ENCODE results near the gene ADRB1. TPM values are rescaled to one million over a fixed set of nuclear protein-coding genes. Genes with fewer than 3 reads are reported as not detected.

ADRB1 gene
- polyA plus RNA-seq, 1 of the 3 experiments (the other 2 are of a cell fraction) = not detected

DNA sequence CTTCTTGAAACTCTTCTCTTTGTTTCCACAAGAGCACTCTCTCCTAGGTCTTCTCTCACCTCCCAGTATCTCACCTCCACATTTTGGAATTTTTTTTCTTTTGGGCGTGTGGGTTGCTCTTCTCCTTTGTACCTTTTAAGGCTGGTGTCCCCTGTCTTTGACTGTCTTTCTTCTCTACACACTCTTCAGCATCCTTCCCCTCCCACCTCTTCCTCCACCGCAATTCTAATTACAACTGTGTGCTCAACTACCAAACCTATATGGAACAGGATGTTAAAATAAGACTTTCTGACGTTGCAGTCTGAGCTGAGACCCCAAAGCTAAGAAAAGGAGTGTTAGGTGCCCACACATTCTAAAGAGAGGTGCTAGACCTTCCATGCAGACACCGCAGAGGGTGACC, 14.0 kb upstream of the ADRB1 start:
- peaks cover 15% of the 10 kb centered on the region for H3F3A ChIP-seq (replicated peaks; ENCODE audit: insufficient read depth)
- ChIA-PET CTCF (no interaction called here), POLR2A (no interaction called here)
- no peak overlapping the region for H3K4me3 ChIP-seq (ENCODE audit: low read depth in 2 of 2, low read length in 1 of 2)
- 56% methylated on average over 4 of the region's 4 CpGs for WGBS (ENCODE audit: low lambda C conversion rate)
- no peak overlapping the region for H3K27ac ChIP-seq (ENCODE audit: low read depth in 2 of 2, low read length in 1 of 2)
- no peak for DNase-seq
- no peaks in the 10 kb centered on the region for H3K9me3 ChIP-seq
- H3K9me2 ChIP-seq = no peaks in the 10 kb centered on the region
- TF ChIP-seq, protein P1, sequence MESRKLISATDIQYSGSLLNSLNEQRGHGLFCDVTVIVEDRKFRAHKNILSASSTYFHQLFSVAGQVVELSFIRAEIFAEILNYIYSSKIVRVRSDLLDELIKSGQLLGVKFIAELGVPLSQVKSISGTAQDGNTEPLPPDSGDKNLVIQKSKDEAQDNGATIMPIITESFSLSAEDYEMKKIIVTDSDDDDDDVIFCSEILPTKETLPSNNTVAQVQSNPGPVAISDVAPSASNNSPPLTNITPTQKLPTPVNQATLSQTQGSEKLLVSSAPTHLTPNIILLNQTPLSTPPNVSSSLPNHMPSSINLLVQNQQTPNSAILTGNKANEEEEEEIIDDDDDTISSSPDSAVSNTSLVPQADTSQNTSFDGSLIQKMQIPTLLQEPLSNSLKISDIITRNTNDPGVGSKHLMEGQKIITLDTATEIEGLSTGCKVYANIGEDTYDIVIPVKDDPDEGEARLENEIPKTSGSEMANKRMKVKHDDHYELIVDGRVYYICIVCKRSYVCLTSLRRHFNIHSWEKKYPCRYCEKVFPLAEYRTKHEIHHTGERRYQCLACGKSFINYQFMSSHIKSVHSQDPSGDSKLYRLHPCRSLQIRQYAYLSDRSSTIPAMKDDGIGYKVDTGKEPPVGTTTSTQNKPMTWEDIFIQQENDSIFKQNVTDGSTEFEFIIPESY (IDR thresholded peaks at IDR 0.05; ENCODE audit: borderline replicate concordance, low read depth) = no peak
- TF ChIP-seq SMC3 (IDR thresholded peaks at IDR 0.05; ENCODE audit: low read depth, low read length) = no peak
- TF ChIP-seq SIN3A (IDR thresholded peaks at IDR 0.05; ENCODE audit: borderline replicate concordance, low read depth, low read length) = no peak
- no peak for TF ChIP-seq USF2 (IDR thresholded peaks at IDR 0.05; ENCODE audit: borderline replicate concordance, low read depth, low read length)
- no peak for TF ChIP-seq TCF12 (IDR thresholded peaks at IDR 0.05)
- TF ChIP-seq RXRA (IDR thresholded peaks at IDR 0.05; ENCODE audit: borderline replicate concordance, low read depth) = no peak
- no peak for TF ChIP-seq IRF3 (IDR thresholded peaks at IDR 0.05; ENCODE audit: low read depth, low read length)
- TF ChIP-seq NFIC (IDR thresholded peaks at IDR 0.05; ENCODE audit: borderline replicate concordance) = no peak
- TF ChIP-seq TAF1 (IDR thresholded peaks at IDR 0.05; ENCODE audit: borderline replicate concordance, low read depth, low read length) = no peak
- no peak for TF ChIP-seq ELF1 (IDR thresholded peaks at IDR 0.05)
- TF ChIP-seq CHD2 (IDR thresholded peaks at IDR 0.05; ENCODE audit: low read length, partially characterized antibody) = no peak
- TF ChIP-seq MXI1 (IDR thresholded peaks at IDR 0.05; ENCODE audit: low read depth, low read length) = no peak
- TF ChIP-seq GABPA (IDR thresholded peaks at IDR 0.05; ENCODE audit: low read depth) = no peak
- no peak for TF ChIP-seq MAX (IDR thresholded peaks at IDR 0.05; ENCODE audit: low read depth)
- no peak for TF ChIP-seq NRF1 (IDR thresholded peaks at IDR 0.05; ENCODE audit: low read depth, low read length)
- TF ChIP-seq, protein P2, sequence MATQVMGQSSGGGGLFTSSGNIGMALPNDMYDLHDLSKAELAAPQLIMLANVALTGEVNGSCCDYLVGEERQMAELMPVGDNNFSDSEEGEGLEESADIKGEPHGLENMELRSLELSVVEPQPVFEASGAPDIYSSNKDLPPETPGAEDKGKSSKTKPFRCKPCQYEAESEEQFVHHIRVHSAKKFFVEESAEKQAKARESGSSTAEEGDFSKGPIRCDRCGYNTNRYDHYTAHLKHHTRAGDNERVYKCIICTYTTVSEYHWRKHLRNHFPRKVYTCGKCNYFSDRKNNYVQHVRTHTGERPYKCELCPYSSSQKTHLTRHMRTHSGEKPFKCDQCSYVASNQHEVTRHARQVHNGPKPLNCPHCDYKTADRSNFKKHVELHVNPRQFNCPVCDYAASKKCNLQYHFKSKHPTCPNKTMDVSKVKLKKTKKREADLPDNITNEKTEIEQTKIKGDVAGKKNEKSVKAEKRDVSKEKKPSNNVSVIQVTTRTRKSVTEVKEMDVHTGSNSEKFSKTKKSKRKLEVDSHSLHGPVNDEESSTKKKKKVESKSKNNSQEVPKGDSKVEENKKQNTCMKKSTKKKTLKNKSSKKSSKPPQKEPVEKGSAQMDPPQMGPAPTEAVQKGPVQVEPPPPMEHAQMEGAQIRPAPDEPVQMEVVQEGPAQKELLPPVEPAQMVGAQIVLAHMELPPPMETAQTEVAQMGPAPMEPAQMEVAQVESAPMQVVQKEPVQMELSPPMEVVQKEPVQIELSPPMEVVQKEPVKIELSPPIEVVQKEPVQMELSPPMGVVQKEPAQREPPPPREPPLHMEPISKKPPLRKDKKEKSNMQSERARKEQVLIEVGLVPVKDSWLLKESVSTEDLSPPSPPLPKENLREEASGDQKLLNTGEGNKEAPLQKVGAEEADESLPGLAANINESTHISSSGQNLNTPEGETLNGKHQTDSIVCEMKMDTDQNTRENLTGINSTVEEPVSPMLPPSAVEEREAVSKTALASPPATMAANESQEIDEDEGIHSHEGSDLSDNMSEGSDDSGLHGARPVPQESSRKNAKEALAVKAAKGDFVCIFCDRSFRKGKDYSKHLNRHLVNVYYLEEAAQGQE (IDR thresholded peaks at IDR 0.05; ENCODE audit: low read depth, low read length) = no peak
- no peak for TF ChIP-seq JUND (IDR thresholded peaks at IDR 0.05)
- H4K20me1 ChIP-seq (ENCODE audit: insufficient read depth) = no peaks in the 10 kb centered on the region
- H3K27me3 ChIP-seq (ENCODE audit: insufficient read depth) = no peaks in the 10 kb centered on the region
- H3K9ac ChIP-seq = no peak overlapping the region
- no peaks in the 10 kb centered on the region for H3K79me2 ChIP-seq (ENCODE audit: insufficient read depth)
- no peak overlapping the region for H2AFZ ChIP-seq (ENCODE audit: low read depth)
- peaks cover 0 to 22% of the 10 kb centered on the region in 2 experiments; a peak in 1 of 4 replicates for H3K4me1 ChIP-seq (ENCODE audit: control insufficient read depth in 1 of 2, insufficient read depth in 2 of 2, low read depth in 1 of 2, low read length in 1 of 2)
- no peak overlapping the region for H3K4me2 ChIP-seq
- no peaks in the 10 kb centered on the region for H3K36me3 ChIP-seq (replicated peaks in 1 of 2; ENCODE audit: control insufficient read depth in 1 of 2, insufficient read depth in 2 of 2, low read length in 1 of 2)

Measured in SK-N-SH (cell line).